GM23338 (cell line): ENCODE results near the gene KLC1. TPM values are rescaled to one million over a fixed set of nuclear protein-coding genes. Genes with fewer than 3 reads are reported as not detected.

Experiments
- ATAC-seq: fragments of 200-7000 bp; cut with Tn5 transposase; 3 replicates; pipeline ENCODE4 v1.9.1; 2020
- DNase-seq: peaks from one replicate; pipeline ENCODE4 v3.0.0-alpha.2; 2015; ENCODE audit warnings: low spot score
- H2AFZ ChIP-seq: fragments of 200-600 bp; sonication (generic); 2 replicates; pipeline ENCODE4 v1.8.0; 2016; ENCODE audit warnings: antibody characterized with exemption, mild to moderate bottlenecking, moderate library complexity
- H3F3A ChIP-seq: fragments of 200-600 bp; sonication (generic); replicated peaks from 2 replicates; pipeline ENCODE4 v1.8.0; 2017; ENCODE audit warnings: antibody characterized with exemption, mixed run types, low read depth
- H3K27ac ChIP-seq: fragments of 200-600 bp; sonication (generic); 2 replicates; pipeline ENCODE4 v1.6.1; 2016; ENCODE audit warnings: low read depth
- H3K27me3 ChIP-seq: fragments of 200-600 bp; sonication (generic); 2 replicates; pipeline ENCODE4 v1.8.0; 2016; ENCODE audit warnings: mild to moderate bottlenecking, mixed run types, moderate library complexity; ENCODE audit not compliant: insufficient read depth
- H3K36me3 ChIP-seq: fragments of 200-600 bp; sonication (generic); 2 replicates; pipeline ENCODE4 v1.8.0; 2016; ENCODE audit warnings: mild to moderate bottlenecking; ENCODE audit not compliant: insufficient read depth
- H3K4me1 ChIP-seq: fragments of 200-600 bp; sonication (generic); 2 replicates; pipeline ENCODE4 v1.8.0; 2016; ENCODE audit warnings: mild to moderate bottlenecking, moderate library complexity; ENCODE audit not compliant: insufficient read depth
- H3K4me2 ChIP-seq: fragments of 200-600 bp; sonication (generic); 2 replicates; pipeline ENCODE4 v1.7.1; 2017; ENCODE audit warnings: mixed run types
- H3K4me3 ChIP-seq: fragments of 200-600 bp; sonication (generic); 2 replicates; pipeline ENCODE4 v1.6.1; 2016; ENCODE audit warnings: mixed run types
- H3K79me2 ChIP-seq: fragments of 200-600 bp; sonication (generic); replicated peaks from 2 replicates; pipeline ENCODE4 v1.8.0; 2017; ENCODE audit warnings: mild to moderate bottlenecking; ENCODE audit not compliant: insufficient read depth
- H3K9me2 ChIP-seq: fragments of 200-600 bp; sonication (generic); 2 replicates; pipeline ENCODE4 v1.8.0; 2017; ENCODE audit not compliant: insufficient read depth
- H4K20me1 ChIP-seq: fragments of 200-600 bp; sonication (generic); replicated peaks from 2 replicates; pipeline ENCODE4 v1.8.0; 2017; ENCODE audit warnings: mild to moderate bottlenecking; ENCODE audit not compliant: insufficient read depth
- H3K27ac Mint-ChIP-seq: 2 replicates; pipeline ENCODE4 v1.8.0; 2020; ENCODE audit warnings: inconsistent platforms, mild to moderate bottlenecking, moderate library complexity, mixed read lengths
- H3K27me3 Mint-ChIP-seq: 3 replicates; pipeline ENCODE4 v1.8.0; 2022; ENCODE audit warnings: low read depth, mild to moderate bottlenecking, moderate library complexity, mixed read lengths, inconsistent platforms; ENCODE audit not compliant: insufficient read depth, poor library complexity
- H3K36me3 Mint-ChIP-seq: 3 replicates; pipeline ENCODE4 v1.8.0; 2021; ENCODE audit warnings: low read depth, mild to moderate bottlenecking, inconsistent platforms, moderate library complexity, mixed read lengths
- H3K4me1 Mint-ChIP-seq: 3 replicates; pipeline ENCODE4 v1.8.0; 2020; ENCODE audit warnings: mild to moderate bottlenecking, inconsistent platforms, mixed read lengths
- H3K4me3 Mint-ChIP-seq: 3 replicates; pipeline ENCODE4 v1.8.0; 2021; ENCODE audit warnings: moderate library complexity, mild to moderate bottlenecking, inconsistent platforms, mixed read lengths
- H3K9me3 Mint-ChIP-seq: 3 replicates; pipeline ENCODE4 v1.8.0; 2020; ENCODE audit warnings: moderate library complexity, mild to moderate bottlenecking, inconsistent platforms, mixed read lengths
- CREB1 ChIP-seq: fragments of 250-450 bp; sonication (Bioruptor Pico); IDR thresholded peaks from 2 replicates; pipeline ENCODE4 v1.5.0; 2020; ENCODE audit warnings: low read depth, mild to moderate bottlenecking, moderate library complexity
- EZH2 ChIP-seq: fragments of 200-600 bp; sonication (generic); IDR thresholded peaks from one replicate; pipeline ENCODE4 v1.8.0; 2017; ENCODE audit warnings: antibody characterized with exemption, mild to moderate bottlenecking, low read depth; ENCODE audit not compliant: unreplicated experiment
- EZH2phosphoT487 ChIP-seq: fragments of 200-600 bp; sonication (generic); IDR thresholded peaks from one replicate; pipeline ENCODE4 v1.8.1; 2018; ENCODE audit warnings: antibody characterized with exemption; ENCODE audit not compliant: unreplicated experiment
- JUNB ChIP-seq: IDR thresholded peaks from one replicate; pipeline ENCODE4 v1.6.1; 2016; ENCODE audit warnings: antibody characterized with exemption; ENCODE audit not compliant: unreplicated experiment
- NANOG ChIP-seq: IDR thresholded peaks from 2 replicates; pipeline ENCODE4 v1.6.1; 2016; ENCODE audit warnings: antibody characterized with exemption, borderline replicate concordance
- POLR2AphosphoS5 ChIP-seq: IDR thresholded peaks from 2 replicates; pipeline ENCODE4 v1.6.1; 2016; ENCODE audit warnings: antibody characterized with exemption, low read depth
- STAT1 ChIP-seq: IDR thresholded peaks from one replicate; pipeline ENCODE4 v1.6.1; 2016; ENCODE audit warnings: antibody characterized with exemption; ENCODE audit not compliant: unreplicated experiment
- ZNF114 ChIP-seq: fragments of 250-450 bp; sonication (Bioruptor Pico); IDR thresholded peaks from 2 replicates; pipeline ENCODE4 v1.5.0; 2020; ENCODE audit warnings: mild to moderate bottlenecking, moderate library complexity
- ZNF331 ChIP-seq: fragments of 250-450 bp; sonication (Bioruptor Pico); IDR thresholded peaks from 2 replicates; pipeline ENCODE4 v1.5.0; 2020; ENCODE audit warnings: low read depth, mild to moderate bottlenecking, moderate library complexity
- polyA plus RNA-seq: library from polyadenylated mRNA; unstranded; fragments of >200 nt; fragmentation: Nextera tagmentation; extraction: Ambion mirVana; gene quantifications from 2 replicates; pipeline ENCODE4 v1.2.1, GENCODE V29; 2016
- total RNA-seq: library from RNA; depleted of rRNA; stranded (reverse); fragments of >200 nt; shearing (Covaris generic); gene quantifications from 2 replicates; pipeline ENCODE4 v1.2.3, GENCODE V29; 2014
- TF ChIP-seq, protein P1 (sequence below): IDR thresholded peaks from one replicate; pipeline ENCODE4 v1.6.1; 2018; ENCODE audit warnings: antibody characterized with exemption; ENCODE audit not compliant: unreplicated experiment
- TF ChIP-seq, protein P2 (sequence below): fragments of 250-450 bp; sonication (Bioruptor Pico); IDR thresholded peaks from 2 replicates; pipeline ENCODE4 v1.5.0; 2020; ENCODE audit warnings: mild to moderate bottlenecking, moderate library complexity
- TF ChIP-seq, protein P3 (sequence below), 2 experiments: fragments of 200-600 bp in 1 of 2; sonication (generic) in 1 of 2; conservative IDR thresholded peaks; 2 replicates each; pipeline versions ENCODE4 v1.5.1 to v1.6.1; 2016 to 2017; ENCODE audit warnings: antibody characterized with exemption in 2 of 2, low read depth in 2 of 2, mild to moderate bottlenecking in 2 of 2, moderate library complexity in 1 of 2
- TF ChIP-seq, protein P4 (sequence below): IDR thresholded peaks from 2 replicates; pipeline ENCODE4 v1.6.1; 2016; ENCODE audit warnings: antibody characterized with exemption

KLC1 gene
- total and polyA plus RNA-seq, 2 experiments from 2014 or later = 165 to 308 TPM

DNA sequence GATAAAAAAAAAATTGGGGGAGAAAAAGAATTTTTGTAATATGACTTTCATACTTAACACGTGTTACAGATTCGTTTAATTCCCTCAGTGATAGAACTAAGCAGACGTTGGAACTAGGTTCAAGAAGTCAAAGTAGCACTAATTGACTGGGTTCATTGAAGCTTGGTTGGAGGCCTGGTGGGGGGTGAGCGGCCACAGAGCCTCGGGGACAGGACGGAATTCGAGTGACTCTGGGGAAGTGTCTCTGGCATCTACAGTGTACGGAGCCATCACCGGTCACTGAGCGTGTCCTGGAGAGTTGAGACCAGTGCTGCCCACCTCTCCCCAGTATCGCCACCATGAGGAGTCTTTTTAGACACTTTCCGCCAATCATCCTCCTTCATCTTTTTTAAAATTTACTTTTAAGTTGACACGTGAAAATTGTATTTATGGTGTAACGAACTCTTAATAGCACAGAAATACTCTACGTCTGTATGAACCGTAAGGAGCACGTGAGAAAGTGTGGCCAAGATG lies 87.9 kb downstream of the KLC1 start:
- Histone ChIP-seq H3K27me3 (no peaks in the 10 kb centered on the region), H3K79me2 (peaks cover 79% of the 10 kb centered on the region), H2AFZ (no peak overlapping the region), H3K27ac (no peak overlapping the region), H3K4me2 (peak overlapping the region; percentile 90), H3K9me2 (no peaks in the 10 kb centered on the region), H4K20me1 (peaks cover 18% of the 10 kb centered on the region), H3F3A (0 out of 2 replicates have a peak, but pooled peaks cover 4% of the 10 kb centered on the region), H3K36me3 (no peaks in the 10 kb centered on the region), H3K4me3 (peak overlapping the region; percentile 74), H3K4me1 (peaks cover 3% of the 10 kb centered on the region; the same call in 1 of the 2 replicates)
- no peak for ATAC-seq
- Mint-ChIP-seq H3K9me3 (no peaks in the 10 kb centered on the region), H3K4me3 (peak overlapping the region; percentile 77), H3K27me3 (peaks cover 14% of the 10 kb centered on the region), H3K4me1 (peaks cover 25% of the 10 kb centered on the region), H3K27ac (no peak overlapping the region), H3K36me3 (peaks cover 9% of the 10 kb centered on the region; the same call in 2 of the 3 replicates)
- DNase-seq = no peak
- TF ChIP-seq, protein P1, sequence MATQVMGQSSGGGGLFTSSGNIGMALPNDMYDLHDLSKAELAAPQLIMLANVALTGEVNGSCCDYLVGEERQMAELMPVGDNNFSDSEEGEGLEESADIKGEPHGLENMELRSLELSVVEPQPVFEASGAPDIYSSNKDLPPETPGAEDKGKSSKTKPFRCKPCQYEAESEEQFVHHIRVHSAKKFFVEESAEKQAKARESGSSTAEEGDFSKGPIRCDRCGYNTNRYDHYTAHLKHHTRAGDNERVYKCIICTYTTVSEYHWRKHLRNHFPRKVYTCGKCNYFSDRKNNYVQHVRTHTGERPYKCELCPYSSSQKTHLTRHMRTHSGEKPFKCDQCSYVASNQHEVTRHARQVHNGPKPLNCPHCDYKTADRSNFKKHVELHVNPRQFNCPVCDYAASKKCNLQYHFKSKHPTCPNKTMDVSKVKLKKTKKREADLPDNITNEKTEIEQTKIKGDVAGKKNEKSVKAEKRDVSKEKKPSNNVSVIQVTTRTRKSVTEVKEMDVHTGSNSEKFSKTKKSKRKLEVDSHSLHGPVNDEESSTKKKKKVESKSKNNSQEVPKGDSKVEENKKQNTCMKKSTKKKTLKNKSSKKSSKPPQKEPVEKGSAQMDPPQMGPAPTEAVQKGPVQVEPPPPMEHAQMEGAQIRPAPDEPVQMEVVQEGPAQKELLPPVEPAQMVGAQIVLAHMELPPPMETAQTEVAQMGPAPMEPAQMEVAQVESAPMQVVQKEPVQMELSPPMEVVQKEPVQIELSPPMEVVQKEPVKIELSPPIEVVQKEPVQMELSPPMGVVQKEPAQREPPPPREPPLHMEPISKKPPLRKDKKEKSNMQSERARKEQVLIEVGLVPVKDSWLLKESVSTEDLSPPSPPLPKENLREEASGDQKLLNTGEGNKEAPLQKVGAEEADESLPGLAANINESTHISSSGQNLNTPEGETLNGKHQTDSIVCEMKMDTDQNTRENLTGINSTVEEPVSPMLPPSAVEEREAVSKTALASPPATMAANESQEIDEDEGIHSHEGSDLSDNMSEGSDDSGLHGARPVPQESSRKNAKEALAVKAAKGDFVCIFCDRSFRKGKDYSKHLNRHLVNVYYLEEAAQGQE = no peak
- no peak for TF ChIP-seq STAT1
- no peak for TF ChIP-seq POLR2AphosphoS5
- TF ChIP-seq, protein P2, sequence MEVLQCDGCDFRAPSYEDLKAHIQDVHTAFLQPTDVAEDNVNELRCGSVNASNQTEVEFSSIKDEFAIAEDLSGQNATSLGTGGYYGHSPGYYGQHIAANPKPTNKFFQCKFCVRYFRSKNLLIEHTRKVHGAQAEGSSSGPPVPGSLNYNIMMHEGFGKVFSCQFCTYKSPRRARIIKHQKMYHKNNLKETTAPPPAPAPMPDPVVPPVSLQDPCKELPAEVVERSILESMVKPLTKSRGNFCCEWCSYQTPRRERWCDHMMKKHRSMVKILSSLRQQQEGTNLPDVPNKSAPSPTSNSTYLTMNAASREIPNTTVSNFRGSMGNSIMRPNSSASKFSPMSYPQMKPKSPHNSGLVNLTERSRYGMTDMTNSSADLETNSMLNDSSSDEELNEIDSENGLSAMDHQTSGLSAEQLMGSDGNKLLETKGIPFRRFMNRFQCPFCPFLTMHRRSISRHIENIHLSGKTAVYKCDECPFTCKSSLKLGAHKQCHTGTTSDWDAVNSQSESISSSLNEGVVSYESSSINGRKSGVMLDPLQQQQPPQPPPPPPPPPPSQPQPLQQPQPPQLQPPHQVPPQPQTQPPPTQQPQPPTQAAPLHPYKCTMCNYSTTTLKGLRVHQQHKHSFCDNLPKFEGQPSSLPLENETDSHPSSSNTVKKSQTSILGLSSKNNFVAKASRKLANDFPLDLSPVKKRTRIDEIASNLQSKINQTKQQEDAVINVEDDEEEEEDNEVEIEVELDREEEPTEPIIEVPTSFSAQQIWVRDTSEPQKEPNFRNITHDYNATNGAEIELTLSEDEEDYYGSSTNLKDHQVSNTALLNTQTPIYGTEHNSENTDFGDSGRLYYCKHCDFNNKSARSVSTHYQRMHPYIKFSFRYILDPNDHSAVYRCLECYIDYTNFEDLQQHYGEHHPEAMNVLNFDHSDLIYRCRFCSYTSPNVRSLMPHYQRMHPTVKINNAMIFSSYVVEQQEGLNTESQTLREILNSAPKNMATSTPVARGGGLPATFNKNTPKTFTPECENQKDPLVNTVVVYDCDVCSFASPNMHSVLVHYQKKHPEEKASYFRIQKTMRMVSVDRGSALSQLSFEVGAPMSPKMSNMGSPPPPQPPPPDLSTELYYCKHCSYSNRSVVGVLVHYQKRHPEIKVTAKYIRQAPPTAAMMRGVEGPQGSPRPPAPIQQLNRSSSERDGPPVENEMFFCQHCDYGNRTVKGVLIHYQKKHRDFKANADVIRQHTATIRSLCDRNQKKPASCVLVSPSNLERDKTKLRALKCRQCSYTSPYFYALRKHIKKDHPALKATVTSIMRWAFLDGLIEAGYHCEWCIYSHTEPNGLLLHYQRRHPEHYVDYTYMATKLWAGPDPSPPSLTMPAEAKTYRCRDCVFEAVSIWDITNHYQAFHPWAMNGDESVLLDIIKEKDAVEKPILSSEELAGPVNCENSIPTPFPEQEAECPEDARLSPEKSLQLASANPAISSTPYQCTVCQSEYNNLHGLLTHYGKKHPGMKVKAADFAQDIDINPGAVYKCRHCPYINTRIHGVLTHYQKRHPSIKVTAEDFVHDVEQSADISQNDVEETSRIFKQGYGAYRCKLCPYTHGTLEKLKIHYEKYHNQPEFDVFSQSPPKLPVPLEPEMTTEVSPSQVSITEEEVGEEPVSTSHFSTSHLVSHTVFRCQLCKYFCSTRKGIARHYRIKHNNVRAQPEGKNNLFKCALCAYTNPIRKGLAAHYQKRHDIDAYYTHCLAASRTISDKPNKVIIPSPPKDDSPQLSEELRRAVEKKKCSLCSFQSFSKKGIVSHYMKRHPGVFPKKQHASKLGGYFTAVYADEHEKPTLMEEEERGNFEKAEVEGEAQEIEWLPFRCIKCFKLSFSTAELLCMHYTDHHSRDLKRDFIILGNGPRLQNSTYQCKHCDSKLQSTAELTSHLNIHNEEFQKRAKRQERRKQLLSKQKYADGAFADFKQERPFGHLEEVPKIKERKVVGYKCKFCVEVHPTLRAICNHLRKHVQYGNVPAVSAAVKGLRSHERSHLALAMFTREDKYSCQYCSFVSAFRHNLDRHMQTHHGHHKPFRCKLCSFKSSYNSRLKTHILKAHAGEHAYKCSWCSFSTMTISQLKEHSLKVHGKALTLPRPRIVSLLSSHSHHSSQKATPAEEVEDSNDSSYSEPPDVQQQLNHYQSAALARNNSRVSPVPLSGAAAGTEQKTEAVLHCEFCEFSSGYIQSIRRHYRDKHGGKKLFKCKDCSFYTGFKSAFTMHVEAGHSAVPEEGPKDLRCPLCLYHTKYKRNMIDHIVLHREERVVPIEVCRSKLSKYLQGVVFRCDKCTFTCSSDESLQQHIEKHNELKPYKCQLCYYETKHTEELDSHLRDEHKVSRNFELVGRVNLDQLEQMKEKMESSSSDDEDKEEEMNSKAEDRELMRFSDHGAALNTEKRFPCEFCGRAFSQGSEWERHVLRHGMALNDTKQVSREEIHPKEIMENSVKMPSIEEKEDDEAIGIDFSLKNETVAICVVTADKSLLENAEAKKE = no peak
- no peak for TF ChIP-seq EZH2
- TF ChIP-seq JUNB = no peak
- TF ChIP-seq NANOG = no peak
- TF ChIP-seq ZNF331 = no peak
- no peak for TF ChIP-seq ZNF114 (CRISPR knock-in tag)
- no peak for TF ChIP-seq EZH2phosphoT487
- TF ChIP-seq, protein P3, sequence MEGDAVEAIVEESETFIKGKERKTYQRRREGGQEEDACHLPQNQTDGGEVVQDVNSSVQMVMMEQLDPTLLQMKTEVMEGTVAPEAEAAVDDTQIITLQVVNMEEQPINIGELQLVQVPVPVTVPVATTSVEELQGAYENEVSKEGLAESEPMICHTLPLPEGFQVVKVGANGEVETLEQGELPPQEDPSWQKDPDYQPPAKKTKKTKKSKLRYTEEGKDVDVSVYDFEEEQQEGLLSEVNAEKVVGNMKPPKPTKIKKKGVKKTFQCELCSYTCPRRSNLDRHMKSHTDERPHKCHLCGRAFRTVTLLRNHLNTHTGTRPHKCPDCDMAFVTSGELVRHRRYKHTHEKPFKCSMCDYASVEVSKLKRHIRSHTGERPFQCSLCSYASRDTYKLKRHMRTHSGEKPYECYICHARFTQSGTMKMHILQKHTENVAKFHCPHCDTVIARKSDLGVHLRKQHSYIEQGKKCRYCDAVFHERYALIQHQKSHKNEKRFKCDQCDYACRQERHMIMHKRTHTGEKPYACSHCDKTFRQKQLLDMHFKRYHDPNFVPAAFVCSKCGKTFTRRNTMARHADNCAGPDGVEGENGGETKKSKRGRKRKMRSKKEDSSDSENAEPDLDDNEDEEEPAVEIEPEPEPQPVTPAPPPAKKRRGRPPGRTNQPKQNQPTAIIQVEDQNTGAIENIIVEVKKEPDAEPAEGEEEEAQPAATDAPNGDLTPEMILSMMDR (conservative IDR thresholded peaks at IDR 0.05; ENCODE audit: low read depth in 2 of 2) = no peak
- TF ChIP-seq, protein P4, sequence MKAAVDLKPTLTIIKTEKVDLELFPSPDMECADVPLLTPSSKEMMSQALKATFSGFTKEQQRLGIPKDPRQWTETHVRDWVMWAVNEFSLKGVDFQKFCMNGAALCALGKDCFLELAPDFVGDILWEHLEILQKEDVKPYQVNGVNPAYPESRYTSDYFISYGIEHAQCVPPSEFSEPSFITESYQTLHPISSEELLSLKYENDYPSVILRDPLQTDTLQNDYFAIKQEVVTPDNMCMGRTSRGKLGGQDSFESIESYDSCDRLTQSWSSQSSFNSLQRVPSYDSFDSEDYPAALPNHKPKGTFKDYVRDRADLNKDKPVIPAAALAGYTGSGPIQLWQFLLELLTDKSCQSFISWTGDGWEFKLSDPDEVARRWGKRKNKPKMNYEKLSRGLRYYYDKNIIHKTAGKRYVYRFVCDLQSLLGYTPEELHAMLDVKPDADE = no peak
- no peak for TF ChIP-seq CREB1
